HG02610 (cell line): ENCODE measurements around the gene USP10.

Experiments
- ATAC-seq: cut with Tn5 transposase; IDR thresholded peaks from one replicate; pipeline ENCODE4 v1.9.1; 2021; ENCODE audit warnings: mild to moderate bottlenecking, moderate library complexity; ENCODE audit not compliant: unreplicated experiment

USP10 gene

GRCh38 chr16:84818133-84818532 is 118.3 kb downstream of the USP10 start:
- no peak for ATAC-seq

GRCh38 chr16:84818989-84819643 is 119.3 kb downstream of the USP10 start:
- ATAC-seq = no peak

GRCh38 chr16:84819644-84820304 is 120.0 kb downstream of the USP10 start, which contains the start of gene CRISPLD2:
TSS of gene CRISPLD2 (plus strand) at chr16:84819985. CDS start at chr16:84838496, 18,511 bp downstream.
- no peak for ATAC-seq

- ATAC-seq = no peak
Measured at GRCh38 chr16:84820305-84820684, 120.5 kb downstream of the USP10 start.

GRCh38 chr16:84820771-84821170 is 121.0 kb downstream of the USP10 start:
- no peak for ATAC-seq

- ATAC-seq = no peak
Measured at GRCh38 chr16:84821179-84821578, 121.4 kb downstream of the USP10 start.

- ATAC-seq = no peak
Measured at GRCh38 chr16:84821728-84822689, 122.2 kb downstream of the USP10 start.

- ATAC-seq = no peak
Measured at GRCh38 chr16:84822990-84823389, 123.2 kb downstream of the USP10 start.

- ATAC-seq = no peak
Measured at GRCh38 chr16:84823484-84823883, 123.7 kb downstream of the USP10 start.

- no peak for ATAC-seq
Measured at GRCh38 chr16:84823926-84824325, 124.1 kb downstream of the USP10 start.

- ATAC-seq = no peak
Measured at GRCh38 chr16:84825896-84826557, 126.2 kb downstream of the USP10 start.

GRCh38 chr16:84826558-84826941 is 126.8 kb downstream of the USP10 start:
- ATAC-seq = no peak

GRCh38 chr16:84827131-84827574 is 127.4 kb downstream of the USP10 start:
- ATAC-seq = no peak

GRCh38 chr16:84827897-84828296 is 128.1 kb downstream of the USP10 start:
- no peak for ATAC-seq

GRCh38 chr16:84828322-84828721 is 128.5 kb downstream of the USP10 start:
- no peak for ATAC-seq
